Trophoblast cell (in vitro differentiated cells and primary cell): ENCODE data around the gene RAP1A.

Experiments
- DNase-seq, 2 donors: peaks; one replicate each; pipeline ENCODE4 v3.0.0-alpha.2; 2016
- H2AFZ ChIP-seq: 2 replicates; pipeline ENCODE4 v1.6.1; 2013; ENCODE audit warnings: low read length, moderate library complexity, mild to moderate bottlenecking; ENCODE audit not compliant: insufficient read depth, poor library complexity
- H2AK5ac ChIP-seq: 2 replicates; pipeline ENCODE4 v1.6.1; 2013; ENCODE audit warnings: mild to moderate bottlenecking, low read length
- H2BK120ac ChIP-seq: 2 replicates; pipeline ENCODE4 v1.6.1; 2013; ENCODE audit warnings: low read length, mild to moderate bottlenecking, moderate library complexity; ENCODE audit not compliant: insufficient read depth, poor library complexity
- H2BK12ac ChIP-seq: 2 replicates; pipeline ENCODE4 v1.6.1; 2013; ENCODE audit warnings: mild to moderate bottlenecking, low read length, moderate library complexity
- H2BK5ac ChIP-seq: 2 replicates; pipeline ENCODE4 v1.6.1; 2013; ENCODE audit warnings: low read length, low read depth, moderate library complexity, mild to moderate bottlenecking; ENCODE audit not compliant: poor library complexity
- H3K14ac ChIP-seq: 2 replicates; pipeline ENCODE4 v1.6.1; 2013; ENCODE audit warnings: mild to moderate bottlenecking, low read length
- H3K18ac ChIP-seq: 2 replicates; pipeline ENCODE4 v1.6.1; 2013; ENCODE audit warnings: mild to moderate bottlenecking, low read length
- H3K23ac ChIP-seq: 2 replicates; pipeline ENCODE4 v1.6.1; 2013; ENCODE audit warnings: low read length
- H3K27ac ChIP-seq: 2 replicates; pipeline ENCODE4 v1.5.1; 2013; ENCODE audit warnings: low read depth, mild to moderate bottlenecking, inconsistent platforms, low read length, moderate library complexity
- H3K27me3 ChIP-seq: 2 replicates; pipeline ENCODE4 v1.6.1; 2013; ENCODE audit warnings: inconsistent platforms, mild to moderate bottlenecking, low read length, moderate library complexity; ENCODE audit not compliant: insufficient read depth
- H3K36me3 ChIP-seq, 2 experiments: 1 replicate in 1 of 2; 2 replicates in 1 of 2; pipeline ENCODE4 v1.6.1; 2013; ENCODE audit warnings: low read length in 2 of 2, mild to moderate bottlenecking in 2 of 2, moderate library complexity in 1 of 2; ENCODE audit not compliant: insufficient read depth in 2 of 2, control insufficient read depth in 1 of 2
- H3K4ac ChIP-seq: 2 replicates; pipeline ENCODE4 v1.6.1; 2013; ENCODE audit warnings: low read depth, mild to moderate bottlenecking, low read length, moderate library complexity
- H3K4me1 ChIP-seq, 2 experiments: 1 replicate in 1 of 2; 2 replicates in 1 of 2; pipeline ENCODE4 v1.6.1; 2013; ENCODE audit warnings: low read length in 2 of 2, mild to moderate bottlenecking in 2 of 2, moderate library complexity in 1 of 2; ENCODE audit not compliant: insufficient read depth in 2 of 2, control insufficient read depth in 1 of 2
- H3K4me2 ChIP-seq: 2 replicates; pipeline ENCODE4 v1.6.1; 2013; ENCODE audit warnings: inconsistent platforms, mild to moderate bottlenecking, low read length, moderate library complexity
- H3K4me3 ChIP-seq: 2 replicates; pipeline ENCODE4 v1.5.1; 2013; ENCODE audit warnings: mild to moderate bottlenecking, low read depth, low read length, inconsistent platforms
- H3K79me1 ChIP-seq: one replicate; pipeline ENCODE4 v1.6.1; 2013; ENCODE audit warnings: low read length
- H3K79me2 ChIP-seq: 2 replicates; pipeline ENCODE4 v1.6.1; 2013; ENCODE audit warnings: low read length, mild to moderate bottlenecking; ENCODE audit not compliant: control insufficient read depth, insufficient read depth, poor library complexity
- H3K9ac ChIP-seq: 2 replicates; pipeline ENCODE4 v1.6.1; 2013; ENCODE audit warnings: mild to moderate bottlenecking, low read length
- H3K9me3 ChIP-seq: 2 replicates; pipeline ENCODE4 v1.6.1; 2013; ENCODE audit warnings: low read depth, mild to moderate bottlenecking, control low read depth, inconsistent platforms, low read length; ENCODE audit not compliant: insufficient read depth
- H4K12ac ChIP-seq: 2 replicates; pipeline ENCODE4 v1.6.1; 2013; ENCODE audit warnings: low read depth, mild to moderate bottlenecking, low read length, moderate library complexity
- H4K8ac ChIP-seq: 2 replicates; pipeline ENCODE4 v1.6.1; 2013; ENCODE audit warnings: low read depth, mild to moderate bottlenecking, low read length, moderate library complexity
- H4K91ac ChIP-seq: one replicate; pipeline ENCODE4 v1.6.1; 2013; ENCODE audit warnings: low read depth, mild to moderate bottlenecking, low read length, moderate library complexity
- WGBS: extraction: QIAGEN DNeasy Blood & Tissue Kit; methylation state at CpG from one replicate; pipeline ENCODE4 v1.1.7; 2013; ENCODE audit warnings: missing lambda C conversion rate; ENCODE audit not compliant: insufficient read length, insufficient coverage; ENCODE audit errors: extremely low coverage; 5-methylcytosine and 5-hydroxymethylcytosine counted together

Gene RAP1A

DNA sequence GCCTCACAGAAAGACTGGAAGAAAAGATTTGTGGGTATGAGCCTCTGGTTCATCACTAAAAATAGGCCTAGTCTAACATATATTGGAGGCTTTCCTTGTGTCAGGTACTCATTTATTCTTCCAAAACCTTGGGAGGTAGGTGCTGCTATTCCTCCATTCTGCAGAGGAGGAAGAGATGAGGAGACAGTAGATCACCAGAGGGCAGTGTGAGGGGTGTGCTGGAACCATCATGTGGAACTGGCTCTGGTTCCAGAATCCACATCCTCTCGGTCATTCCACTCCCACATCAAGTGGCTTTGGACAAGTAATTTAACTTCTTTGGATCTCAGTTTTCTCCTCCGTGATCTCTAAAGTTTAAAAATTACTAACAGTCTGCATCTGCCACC, 127.0 kb downstream of the RAP1A start:
- Histone ChIP-seq H3K4me2 (no peak overlapping the region), H2BK5ac (no peak overlapping the region), H2AK5ac (no peak overlapping the region), H4K12ac (no peak overlapping the region), H3K36me3 (no peaks in the 10 kb centered on the region), H2BK12ac (no peak overlapping the region), H4K8ac (no peak overlapping the region), H3K27me3 (no peaks in the 10 kb centered on the region), H2BK120ac (no peak overlapping the region), H3K18ac (no peak overlapping the region), H3K4me3 (no peak overlapping the region), H3K27ac (no peak overlapping the region), H3K23ac (no peak overlapping the region), H3K9ac (no peak overlapping the region), H4K91ac (no peak overlapping the region), H3K79me2 (no peaks in the 10 kb centered on the region), H3K14ac (no peak overlapping the region), H3K4me1 (no peaks in the 10 kb centered on the region), H2AFZ (no peak overlapping the region), H3K79me1 (no peaks in the 10 kb centered on the region), H3K9me3 (peaks cover 1% of the 10 kb centered on the region), H3K4ac (no peak overlapping the region)
- no peak for DNase-seq
- no CpG with 5 or more reads among the region's 2 CpGs for WGBS

DNA sequence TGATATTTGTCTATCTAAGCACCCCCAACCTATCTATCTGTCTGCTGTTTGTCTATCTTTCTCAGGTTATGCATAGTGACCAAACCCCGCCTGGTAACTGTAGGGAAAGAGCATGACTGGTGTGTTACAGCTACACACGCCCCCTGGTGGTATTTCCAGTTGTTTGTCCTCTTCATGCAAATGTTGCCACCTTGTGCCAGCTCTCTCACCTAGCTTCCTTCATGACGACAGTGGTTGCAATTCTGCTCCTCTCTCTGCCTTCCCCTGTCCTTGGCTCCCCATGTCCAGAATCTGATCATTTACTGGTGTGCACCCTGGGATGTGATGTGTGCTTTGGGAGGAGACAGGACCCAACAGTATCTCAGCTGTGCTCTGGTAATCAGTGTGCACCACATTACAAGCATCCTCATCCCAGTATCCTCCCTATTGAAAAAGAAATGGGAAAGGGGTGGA, 127.7 kb downstream of the RAP1A start:
- WGBS: no CpG with 5 or more reads among the region's 3 CpGs

DNA sequence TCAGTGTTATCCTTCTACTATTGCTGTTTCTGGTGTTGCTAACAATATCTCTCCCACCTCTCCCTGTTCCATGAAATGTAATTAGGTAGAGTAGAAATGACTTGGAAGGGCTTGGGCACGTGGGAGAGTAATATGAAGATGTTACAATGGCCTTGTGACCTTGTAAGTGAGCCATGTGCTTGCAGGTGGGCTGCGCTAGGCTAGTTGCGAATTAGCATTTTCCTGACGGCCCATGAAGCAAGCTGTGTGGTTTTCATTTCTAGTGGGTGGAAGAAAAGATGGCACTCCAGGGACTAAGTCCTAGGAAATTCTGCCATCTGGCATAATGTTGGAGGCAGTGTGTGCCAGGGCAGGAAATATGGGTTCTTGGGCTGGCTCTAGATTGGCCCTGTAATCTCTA, 128.4 kb downstream of the RAP1A start:
- H3K9ac ChIP-seq: no peak overlapping the region
- no peak overlapping the region for H4K12ac ChIP-seq
- H3K27me3 ChIP-seq: no peaks in the 10 kb centered on the region
- H3K79me1 ChIP-seq: no peaks in the 10 kb centered on the region
- WGBS: no CpG with 5 or more reads among the region's 4 CpGs
- no peaks in the 10 kb centered on the region for H3K4me1 ChIP-seq
- H2BK5ac ChIP-seq: no peak overlapping the region
- no peak overlapping the region for H4K8ac ChIP-seq
- no peak overlapping the region for H3K4ac ChIP-seq
- no peak overlapping the region for H2BK120ac ChIP-seq
- no peaks in the 10 kb centered on the region for H3K36me3 ChIP-seq
- no peak overlapping the region for H2BK12ac ChIP-seq
- no peak overlapping the region for H4K91ac ChIP-seq
- H3K4me3 ChIP-seq: no peak overlapping the region
- no peak overlapping the region for H3K14ac ChIP-seq
- no peak overlapping the region for H3K27ac ChIP-seq
- H2AK5ac ChIP-seq: no peak overlapping the region
- H2AFZ ChIP-seq: no peak overlapping the region
- H3K18ac ChIP-seq: no peak overlapping the region
- no peaks in the 10 kb centered on the region for H3K9me3 ChIP-seq
- no peak for DNase-seq
- H3K4me2 ChIP-seq: no peak overlapping the region
- H3K23ac ChIP-seq: no peak overlapping the region
- no peaks in the 10 kb centered on the region for H3K79me2 ChIP-seq

More for the DNA sequence above, 127.7 kb downstream of the RAP1A start:
- H3K4me1 ChIP-seq: no peaks in the 10 kb centered on the region
- no peak overlapping the region for H2BK12ac ChIP-seq
- no peak overlapping the region for H3K23ac ChIP-seq
- no peaks in the 10 kb centered on the region for H3K79me1 ChIP-seq
- no peak overlapping the region for H3K4me3 ChIP-seq
- no peak overlapping the region for H3K4me2 ChIP-seq
- no peak overlapping the region for H2AK5ac ChIP-seq
- no peak overlapping the region for H3K4ac ChIP-seq
- H3K79me2 ChIP-seq: no peaks in the 10 kb centered on the region
- H4K8ac ChIP-seq: no peak overlapping the region
- H4K91ac ChIP-seq: no peak overlapping the region
- no peak overlapping the region for H3K9ac ChIP-seq
- no peaks in the 10 kb centered on the region for H3K27me3 ChIP-seq
- no peak overlapping the region for H2BK120ac ChIP-seq
- peaks cover 1% of the 10 kb centered on the region for H3K9me3 ChIP-seq
- H2AFZ ChIP-seq: no peak overlapping the region
- DNase-seq: peak; percentile 79 to 91
- H3K14ac ChIP-seq: no peak overlapping the region
- H4K12ac ChIP-seq: no peak overlapping the region
- no peak overlapping the region for H3K18ac ChIP-seq
- no peaks in the 10 kb centered on the region for H3K36me3 ChIP-seq
- no peak overlapping the region for H3K27ac ChIP-seq
- no peak overlapping the region for H2BK5ac ChIP-seq

DNA sequence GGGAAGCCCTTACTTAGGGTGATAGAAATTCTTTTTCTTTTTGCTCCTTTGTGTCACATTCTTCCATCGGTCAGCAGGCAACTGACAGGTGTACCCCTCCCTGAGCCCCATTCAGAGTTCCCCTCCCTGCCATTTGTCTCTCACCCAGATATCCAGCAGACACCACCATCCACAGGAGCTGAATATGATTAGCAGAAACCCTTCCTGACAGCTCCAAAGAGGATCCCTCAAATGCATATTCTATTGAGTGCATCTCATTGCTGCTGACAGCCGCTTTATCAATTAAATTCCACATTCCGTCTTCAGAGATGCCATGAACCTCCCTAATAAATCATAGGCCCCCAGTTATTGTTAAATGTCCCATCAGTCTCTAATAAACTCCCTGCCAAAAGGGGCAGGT, 130.0 kb downstream of the RAP1A start:
- Histone ChIP-seq H3K79me1 (no peaks in the 10 kb centered on the region), H3K27me3 (no peaks in the 10 kb centered on the region), H4K91ac (no peak overlapping the region), H3K36me3 (no peaks in the 10 kb centered on the region), H3K23ac (no peak overlapping the region), H2AFZ (no peak overlapping the region), H3K4ac (no peak overlapping the region), H2BK5ac (no peak overlapping the region), H3K9ac (no peak overlapping the region), H4K12ac (no peak overlapping the region), H3K79me2 (no peaks in the 10 kb centered on the region), H3K27ac (no peak overlapping the region), H2BK12ac (no peak overlapping the region), H3K4me1 (no peaks in the 10 kb centered on the region), H3K4me2 (no peak overlapping the region), H3K9me3 (no peaks in the 10 kb centered on the region), H3K18ac (no peak overlapping the region), H2AK5ac (no peak overlapping the region), H3K14ac (no peak overlapping the region), H3K4me3 (no peak overlapping the region), H4K8ac (no peak overlapping the region), H2BK120ac (no peak overlapping the region)
- no peak for DNase-seq
- no CpG with 5 or more reads among the region's 3 CpGs for WGBS
